Panc1 (cell line): Measurements from ENCODE around the gene BICRAL.
"Not testable (repeated sequence)": the region's sequence is repeated elsewhere in the genome, so short reads cannot be mapped to it uniquely, and the experiment has no call there.

Experiments
- POLR2AphosphoS5 ChIP-seq: IDR thresholded peaks from 2 replicates; pipeline ENCODE4 v1.6.1; 2012; ENCODE audit warnings: mild to moderate bottlenecking, low read depth, low read length, moderate library complexity
- SIN3A ChIP-seq: IDR thresholded peaks from 2 replicates; pipeline ENCODE4 v1.6.1; 2012; ENCODE audit warnings: low read depth, mild to moderate bottlenecking, low read length, moderate library complexity, borderline replicate concordance; ENCODE audit not compliant: insufficient read depth
- TF ChIP-seq, protein P1 (sequence below): fragments of 450-650 bp; IDR thresholded peaks from 2 replicates; pipeline ENCODE4 v1.5.1; 2017; ENCODE audit warnings: mild to moderate bottlenecking
- TF ChIP-seq, protein P2 (sequence below), 2 experiments: IDR thresholded peaks; 2 replicates each; pipeline ENCODE4 v1.6.1; 2011 to 2012; ENCODE audit warnings: low read depth in 2 of 2, control low read depth in 1 of 2, low read length in 1 of 2, mild to moderate bottlenecking in 1 of 2, moderate library complexity in 1 of 2; ENCODE audit not compliant: insufficient read depth in 1 of 2

DNA sequence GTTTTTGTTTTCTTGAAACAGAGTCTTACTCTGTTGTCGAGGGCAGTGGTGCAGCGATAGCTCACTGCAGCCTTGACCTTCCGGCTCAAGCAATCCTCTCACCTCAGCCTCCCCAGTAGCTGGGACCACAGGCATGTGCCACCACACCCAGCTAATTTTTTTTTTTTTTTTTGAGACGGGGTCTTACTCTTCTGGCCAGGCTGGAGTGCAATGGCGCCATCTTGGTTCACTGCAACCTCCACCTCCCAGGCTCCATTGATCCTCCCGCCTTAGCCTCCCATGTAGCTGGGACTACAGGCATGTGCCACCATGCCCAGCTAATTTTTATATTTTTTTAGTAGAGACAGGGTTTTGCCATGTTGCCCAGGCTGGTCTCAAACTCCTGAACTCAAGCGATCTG is 24.5 kb downstream of the BICRAL start:
- TF ChIP-seq, protein P1, sequence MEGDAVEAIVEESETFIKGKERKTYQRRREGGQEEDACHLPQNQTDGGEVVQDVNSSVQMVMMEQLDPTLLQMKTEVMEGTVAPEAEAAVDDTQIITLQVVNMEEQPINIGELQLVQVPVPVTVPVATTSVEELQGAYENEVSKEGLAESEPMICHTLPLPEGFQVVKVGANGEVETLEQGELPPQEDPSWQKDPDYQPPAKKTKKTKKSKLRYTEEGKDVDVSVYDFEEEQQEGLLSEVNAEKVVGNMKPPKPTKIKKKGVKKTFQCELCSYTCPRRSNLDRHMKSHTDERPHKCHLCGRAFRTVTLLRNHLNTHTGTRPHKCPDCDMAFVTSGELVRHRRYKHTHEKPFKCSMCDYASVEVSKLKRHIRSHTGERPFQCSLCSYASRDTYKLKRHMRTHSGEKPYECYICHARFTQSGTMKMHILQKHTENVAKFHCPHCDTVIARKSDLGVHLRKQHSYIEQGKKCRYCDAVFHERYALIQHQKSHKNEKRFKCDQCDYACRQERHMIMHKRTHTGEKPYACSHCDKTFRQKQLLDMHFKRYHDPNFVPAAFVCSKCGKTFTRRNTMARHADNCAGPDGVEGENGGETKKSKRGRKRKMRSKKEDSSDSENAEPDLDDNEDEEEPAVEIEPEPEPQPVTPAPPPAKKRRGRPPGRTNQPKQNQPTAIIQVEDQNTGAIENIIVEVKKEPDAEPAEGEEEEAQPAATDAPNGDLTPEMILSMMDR, result not testable (repeated sequence)
- TF ChIP-seq, protein P2, sequence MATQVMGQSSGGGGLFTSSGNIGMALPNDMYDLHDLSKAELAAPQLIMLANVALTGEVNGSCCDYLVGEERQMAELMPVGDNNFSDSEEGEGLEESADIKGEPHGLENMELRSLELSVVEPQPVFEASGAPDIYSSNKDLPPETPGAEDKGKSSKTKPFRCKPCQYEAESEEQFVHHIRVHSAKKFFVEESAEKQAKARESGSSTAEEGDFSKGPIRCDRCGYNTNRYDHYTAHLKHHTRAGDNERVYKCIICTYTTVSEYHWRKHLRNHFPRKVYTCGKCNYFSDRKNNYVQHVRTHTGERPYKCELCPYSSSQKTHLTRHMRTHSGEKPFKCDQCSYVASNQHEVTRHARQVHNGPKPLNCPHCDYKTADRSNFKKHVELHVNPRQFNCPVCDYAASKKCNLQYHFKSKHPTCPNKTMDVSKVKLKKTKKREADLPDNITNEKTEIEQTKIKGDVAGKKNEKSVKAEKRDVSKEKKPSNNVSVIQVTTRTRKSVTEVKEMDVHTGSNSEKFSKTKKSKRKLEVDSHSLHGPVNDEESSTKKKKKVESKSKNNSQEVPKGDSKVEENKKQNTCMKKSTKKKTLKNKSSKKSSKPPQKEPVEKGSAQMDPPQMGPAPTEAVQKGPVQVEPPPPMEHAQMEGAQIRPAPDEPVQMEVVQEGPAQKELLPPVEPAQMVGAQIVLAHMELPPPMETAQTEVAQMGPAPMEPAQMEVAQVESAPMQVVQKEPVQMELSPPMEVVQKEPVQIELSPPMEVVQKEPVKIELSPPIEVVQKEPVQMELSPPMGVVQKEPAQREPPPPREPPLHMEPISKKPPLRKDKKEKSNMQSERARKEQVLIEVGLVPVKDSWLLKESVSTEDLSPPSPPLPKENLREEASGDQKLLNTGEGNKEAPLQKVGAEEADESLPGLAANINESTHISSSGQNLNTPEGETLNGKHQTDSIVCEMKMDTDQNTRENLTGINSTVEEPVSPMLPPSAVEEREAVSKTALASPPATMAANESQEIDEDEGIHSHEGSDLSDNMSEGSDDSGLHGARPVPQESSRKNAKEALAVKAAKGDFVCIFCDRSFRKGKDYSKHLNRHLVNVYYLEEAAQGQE (IDR thresholded peaks at IDR 0.05; ENCODE audit: insufficient read depth in 1 of 2, low read depth in 2 of 2, low read length in 1 of 2), result not testable (repeated sequence)
- not testable (repeated sequence) for TF ChIP-seq POLR2AphosphoS5, SIN3A
